HG03521 (cell line): ENCODE measurements around the gene WDR36.

Source experiments
- ATAC-seq: cut with Tn5 transposase; IDR thresholded peaks from one replicate; pipeline ENCODE4 v1.9.1; 2021; ENCODE audit warnings: mild to moderate bottlenecking, moderate library complexity; ENCODE audit not compliant: unreplicated experiment

Gene WDR36

GRCh38 chr5:111092062-111092853 is at the start of gene WDR36:
TSS of gene WDR36 (plus strand) at chr5:111092348. CDS start at chr5:111092457, 109 bp downstream.
- peak; percentile 91 for ATAC-seq

GRCh38 chr5:111043712-111044506 is 48.2 kb upstream of the WDR36 start:
- ATAC-seq: no peak

GRCh38 chr5:111058064-111058463 is 34.1 kb upstream of the WDR36 start:
- ATAC-seq: no peak

- ATAC-seq: no peak
Observed at GRCh38 chr5:111060169-111060568, 32.0 kb upstream of the WDR36 start.

- no peak for ATAC-seq
Observed at GRCh38 chr5:111061618-111062017, 30.5 kb upstream of the WDR36 start.

- peak; percentile 64 for ATAC-seq
Observed at GRCh38 chr5:111063709-111064322, 28.3 kb upstream of the WDR36 start.

GRCh38 chr5:111066261-111066938 is 25.7 kb upstream of the WDR36 start:
- ATAC-seq: no peak

GRCh38 chr5:111068213-111068612 is 23.9 kb upstream of the WDR36 start:
- ATAC-seq: no peak

GRCh38 chr5:111069839-111070238 is 22.3 kb upstream of the WDR36 start:
- ATAC-seq: no peak

GRCh38 chr5:111070272-111071134 is 21.6 kb upstream of the WDR36 start:
- no peak for ATAC-seq

- ATAC-seq: no peak
Observed at GRCh38 chr5:111071413-111071812, 20.7 kb upstream of the WDR36 start, which contains the start of gene TSLP. TSS of gene TSLP (plus strand) at chr5:111071713. CDS start at chr5:111071891, 178 bp downstream.

GRCh38 chr5:111072949-111073682 is 19.0 kb upstream of the WDR36 start:
- peak; percentile 80 for ATAC-seq

- ATAC-seq: no peak
Observed at GRCh38 chr5:111074244-111074643, 17.9 kb upstream of the WDR36 start.

GRCh38 chr5:111075520-111075919 is 16.6 kb upstream of the WDR36 start:
- no peak for ATAC-seq

- no peak for ATAC-seq
Observed at GRCh38 chr5:111076091-111076490, 16.1 kb upstream of the WDR36 start.

- ATAC-seq: no peak
Observed at GRCh38 chr5:111077678-111078077, 14.5 kb upstream of the WDR36 start.

- ATAC-seq: no peak
Observed at GRCh38 chr5:111079846-111080245, 12.3 kb upstream of the WDR36 start.

- ATAC-seq: no peak
Observed at GRCh38 chr5:111083323-111083722, 8.8 kb upstream of the WDR36 start.

- ATAC-seq: no peak
Observed at GRCh38 chr5:111095982-111096381, 3.8 kb downstream of the WDR36 start.
